PC-3 (cell line): Measurements from ENCODE around the gene CALHM1. TPM values are rescaled to one million over a fixed set of nuclear protein-coding genes. Genes with fewer than 3 reads are reported as not detected.

Source experiments
- ATAC-seq: fragments of 200-7000 bp; cut with Tn5 transposase; 2 replicates; pipeline ENCODE4 v1.9.1; 2020; ENCODE audit warnings: mild to moderate bottlenecking, moderate library complexity
- BruUV-seq: library from RNA; stranded (reverse); fragments of 400-500 nt; replicated peaks from 2 replicates; lab custom pipeline; 2021; lab: Mats Ljungman, UMichigan
- CTCF ChIA-PET: fragments of 300-600 bp; sonication (Branson Sonifier 250); formaldehyde crosslinking; loops from one replicate; lab custom pipeline; 2022; ENCODE audit warnings: antibody characterized with exemption; lab: Charles Lee
- POLR2A ChIA-PET: fragments of 300-600 bp; sonication (Branson Sonifier 250); formaldehyde crosslinking; loops from one replicate; lab custom pipeline; 2022; ENCODE audit warnings: antibody characterized with exemption; ENCODE audit not compliant: unreplicated experiment; lab: Charles Lee
- DNase-seq: peaks from one replicate; pipeline ENCODE4 v3.0.0-alpha.2; 2015
- H2AFZ ChIP-seq: fragments of 300-600 bp; sonication (generic); 2 replicates; pipeline ENCODE4 v1.6.0; 2016; ENCODE audit warnings: antibody characterized with exemption, low read length
- H3F3A ChIP-seq: fragments of 300-600 bp; sonication (generic); one replicate; pipeline ENCODE4 v1.6.0; 2017; ENCODE audit warnings: antibody characterized with exemption, low read length, control low read depth, mild to moderate bottlenecking; ENCODE audit not compliant: unreplicated experiment
- H3K27ac ChIP-seq: fragments of 300-600 bp; sonication (generic); 2 replicates; pipeline ENCODE4 v1.5.1; 2016; ENCODE audit warnings: mild to moderate bottlenecking, low read length
- H3K27me3 ChIP-seq: fragments of 300-600 bp; sonication (generic); 2 replicates; pipeline ENCODE4 v1.6.1; 2016; ENCODE audit warnings: low read length, mixed read lengths
- H3K36me3 ChIP-seq: fragments of 300-600 bp; sonication (generic); 2 replicates; pipeline ENCODE4 v1.6.1; 2016; ENCODE audit warnings: low read depth, mixed run types, low read length, mixed read lengths
- H3K4me1 ChIP-seq: fragments of 300-600 bp; sonication (generic); 2 replicates; pipeline ENCODE4 v1.5.1; 2016; ENCODE audit warnings: low read length; ENCODE audit not compliant: insufficient read depth
- H3K4me2 ChIP-seq: fragments of 300-600 bp; sonication (generic); 2 replicates; pipeline ENCODE4 v1.6.0; 2016; ENCODE audit warnings: low read length
- H3K4me3 ChIP-seq: fragments of 300-600 bp; sonication (generic); 2 replicates; pipeline ENCODE4 v1.5.1; 2016; ENCODE audit warnings: mild to moderate bottlenecking, low read length, mixed read lengths
- H3K79me2 ChIP-seq: fragments of 300-600 bp; sonication (generic); 2 replicates; pipeline ENCODE4 v1.6.1; 2017; ENCODE audit warnings: low read length, mixed read lengths
- H3K9ac ChIP-seq: fragments of 300-600 bp; sonication (generic); 2 replicates; pipeline ENCODE4 v1.6.0; 2016; ENCODE audit warnings: mild to moderate bottlenecking, low read length
- H3K9me2 ChIP-seq: fragments of 300-600 bp; sonication (generic); replicated peaks from 2 replicates; pipeline ENCODE4 v1.6.1; 2016; ENCODE audit warnings: mixed run types, low read length, mixed read lengths
- H3K9me3 ChIP-seq: fragments of 300-600 bp; sonication (generic); 2 replicates; pipeline ENCODE4 v1.6.1; 2016; ENCODE audit warnings: low read length, mixed read lengths
- H4K20me1 ChIP-seq: fragments of 300-600 bp; sonication (generic); 2 replicates; pipeline ENCODE4 v1.6.1; 2016; ENCODE audit warnings: low read length, mixed read lengths
- CTCF ChIP-seq: fragments of 300-600 bp; sonication (generic); conservative IDR thresholded peaks from 2 replicates; pipeline ENCODE4 v1.5.1; 2017; ENCODE audit warnings: antibody characterized with exemption, low read depth, mild to moderate bottlenecking, low read length
- EZH2 ChIP-seq: fragments of 300-600 bp; sonication (generic); IDR thresholded peaks from one replicate; pipeline ENCODE4 v1.6.1; 2017; ENCODE audit warnings: antibody characterized with exemption, mild to moderate bottlenecking, low read length; ENCODE audit not compliant: unreplicated experiment
- EZH2phosphoT487 ChIP-seq: fragments of 300-600 bp; sonication (generic); IDR thresholded peaks from 2 replicates; pipeline ENCODE4 v1.6.1; 2018; ENCODE audit warnings: mild to moderate bottlenecking, antibody characterized with exemption, low read length, borderline replicate concordance
- intact Hi-C: fragments of 100-400 bp; cut with micrococcal nuclease; formaldehyde crosslinking; loops from 2 replicates; pipeline ENCODE4 v1.9.0; 2023
- total RNA-seq: library from RNA; depleted of rRNA; stranded (reverse); fragments of >200 nt; gene quantifications from 2 replicates; pipeline ENCODE4 v1.2.3, GENCODE V29; 2014

CALHM1 gene
- total RNA-seq, 1 experiment from 2014 or later: not detected

GRCh38 chr10:103476046-103476768, 17.5 kb upstream of the CALHM1 start:
- Histone ChIP-seq H3K27me3 (no peaks in the 10 kb centered on the region), H3K36me3 (no peaks in the 10 kb centered on the region; the same call in 1 of the 2 replicates), H4K20me1 (no peaks in the 10 kb centered on the region), H3K27ac (no peak overlapping the region), H3K9me2 (no peaks in the 10 kb centered on the region), H3K4me2 (no peak overlapping the region), H3F3A (no peaks in the 10 kb centered on the region), H3K9ac (no peak overlapping the region), H3K9me3 (no peaks in the 10 kb centered on the region), H2AFZ (no peak overlapping the region), H3K79me2 (no peaks in the 10 kb centered on the region), H3K4me3 (no peak overlapping the region), H3K4me1 (peaks cover 33% of the 10 kb centered on the region)
- TF ChIP-seq CTCF: 0 out of 2 replicates have a peak, but pooled peaks have one; percentile 30
- no peak for TF ChIP-seq EZH2phosphoT487
- POLR2A ChIA-PET: no interaction called here
- CTCF ChIA-PET: no interaction called here
- BruUV-seq: no TSS peak
- no peak for DNase-seq
- intact Hi-C loops: no loop called here
- no peak for ATAC-seq

GRCh38 chr10:103475437-103475836, 16.7 kb upstream of the CALHM1 start:
- H3K4me1 ChIP-seq: peaks cover 32% of the 10 kb centered on the region
- POLR2A ChIA-PET: no interaction called here
- H3K79me2 ChIP-seq: no peaks in the 10 kb centered on the region
- H3K4me2 ChIP-seq: no peak overlapping the region
- TF ChIP-seq EZH2phosphoT487 (no peak), EZH2 (no peak), CTCF (no peak)
- no peaks in the 10 kb centered on the region for H3K27me3 ChIP-seq
- intact Hi-C loops: no loop called here
- H2AFZ ChIP-seq: no peak overlapping the region
- no peaks in the 10 kb centered on the region for H3K9me3 ChIP-seq
- H4K20me1 ChIP-seq: no peaks in the 10 kb centered on the region
- BruUV-seq: no TSS peak
- H3K27ac ChIP-seq: no peak overlapping the region
- H3K4me3 ChIP-seq: no peak overlapping the region
- no peaks in the 10 kb centered on the region; the same call in 1 of the 2 replicates for H3K36me3 ChIP-seq
- H3F3A ChIP-seq: no peaks in the 10 kb centered on the region
- H3K9me2 ChIP-seq: no peaks in the 10 kb centered on the region
- no peak overlapping the region for H3K9ac ChIP-seq
- CTCF ChIA-PET: no interaction called here
- ATAC-seq (no peak), DNase-seq (no peak)

GRCh38 chr10:103474077-103474476, 15.4 kb upstream of the CALHM1 start:
- Histone ChIP-seq H3K27ac (no peak overlapping the region), H3F3A (no peaks in the 10 kb centered on the region), H2AFZ (no peak overlapping the region), H4K20me1 (no peaks in the 10 kb centered on the region), H3K4me3 (no peak overlapping the region), H3K4me1 (peaks cover 22% of the 10 kb centered on the region), H3K9me3 (no peaks in the 10 kb centered on the region), H3K4me2 (no peak overlapping the region), H3K27me3 (no peaks in the 10 kb centered on the region), H3K9ac (no peak overlapping the region), H3K9me2 (no peaks in the 10 kb centered on the region), H3K36me3 (no peaks in the 10 kb centered on the region; the same call in 1 of the 2 replicates), H3K79me2 (no peaks in the 10 kb centered on the region)
- DNase-seq (no peak), ATAC-seq (no peak)
- ChIA-PET CTCF (no interaction called here), POLR2A (no interaction called here)
- BruUV-seq: no TSS peak
- intact Hi-C loops: no loop called here
- TF ChIP-seq CTCF (no peak), EZH2 (no peak), EZH2phosphoT487 (no peak)
